ENCODE data around the gene SMPD2.

DNA sequence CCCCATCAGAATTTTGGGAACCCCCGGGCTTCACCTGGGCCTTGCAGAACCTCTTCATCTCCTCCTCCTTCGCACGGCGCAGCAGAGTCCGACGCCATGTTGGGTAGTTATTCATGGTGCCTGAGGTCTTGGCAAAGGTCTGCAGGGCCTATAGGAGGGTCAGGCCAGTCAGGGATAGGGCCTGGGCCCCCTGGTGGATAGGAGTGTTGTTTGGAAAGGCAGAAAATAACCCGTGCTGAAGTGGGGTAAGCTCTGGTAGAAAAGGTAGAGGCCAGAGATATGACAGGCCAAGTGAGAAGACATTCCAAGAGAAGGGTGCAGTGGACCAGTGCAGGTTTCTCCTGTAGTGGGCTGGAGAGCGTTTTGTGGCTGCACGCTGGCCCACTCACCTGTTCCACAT lies 4.9 kb downstream of the SMPD2 start:
- TF ChIP-seq CTCF (IDR thresholded peaks at IDR 0.05) (no peak), POLR2A (IDR thresholded peaks at IDR 0.05) (no peak)

All from upper lobe of left lung (tissue), 4 donors.